ENCODE measurements around the gene ATP11A.

Gene ATP11A

GRCh38 chr13:112762690-112763080 is 72.8 kb downstream of the ATP11A start:
- DNase-seq, result no peak

DNA sequence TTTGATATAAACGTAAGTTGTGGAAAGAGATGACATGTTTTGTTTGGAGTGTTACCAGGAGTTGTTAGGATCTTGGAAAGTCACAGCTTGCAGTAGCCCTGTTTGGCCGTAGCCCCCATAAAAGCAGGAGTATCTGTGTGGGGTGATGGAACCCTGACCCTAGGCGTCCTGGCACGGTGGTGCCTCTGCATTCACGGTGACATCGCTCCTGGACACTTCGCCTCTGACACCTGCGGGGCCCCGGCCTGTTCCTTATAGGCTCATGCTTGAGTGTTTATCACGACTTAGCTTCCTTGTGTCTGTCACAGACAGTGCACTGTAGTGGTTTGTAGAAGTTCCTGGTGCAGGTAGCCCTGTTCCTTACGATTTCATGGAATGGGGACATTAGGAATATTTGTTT is 74.2 kb downstream of the ATP11A start:
- DNase-seq, result no peak

GRCh38 chr13:112764864-112765561 is 75.2 kb downstream of the ATP11A start:
- DNase-seq, result no peak

GRCh38 chr13:112765731-112766130 is 75.9 kb downstream of the ATP11A start:
- no peak for DNase-seq

GRCh38 chr13:112766336-112766735 is 76.5 kb downstream of the ATP11A start:
- DNase-seq, result no peak

DNA sequence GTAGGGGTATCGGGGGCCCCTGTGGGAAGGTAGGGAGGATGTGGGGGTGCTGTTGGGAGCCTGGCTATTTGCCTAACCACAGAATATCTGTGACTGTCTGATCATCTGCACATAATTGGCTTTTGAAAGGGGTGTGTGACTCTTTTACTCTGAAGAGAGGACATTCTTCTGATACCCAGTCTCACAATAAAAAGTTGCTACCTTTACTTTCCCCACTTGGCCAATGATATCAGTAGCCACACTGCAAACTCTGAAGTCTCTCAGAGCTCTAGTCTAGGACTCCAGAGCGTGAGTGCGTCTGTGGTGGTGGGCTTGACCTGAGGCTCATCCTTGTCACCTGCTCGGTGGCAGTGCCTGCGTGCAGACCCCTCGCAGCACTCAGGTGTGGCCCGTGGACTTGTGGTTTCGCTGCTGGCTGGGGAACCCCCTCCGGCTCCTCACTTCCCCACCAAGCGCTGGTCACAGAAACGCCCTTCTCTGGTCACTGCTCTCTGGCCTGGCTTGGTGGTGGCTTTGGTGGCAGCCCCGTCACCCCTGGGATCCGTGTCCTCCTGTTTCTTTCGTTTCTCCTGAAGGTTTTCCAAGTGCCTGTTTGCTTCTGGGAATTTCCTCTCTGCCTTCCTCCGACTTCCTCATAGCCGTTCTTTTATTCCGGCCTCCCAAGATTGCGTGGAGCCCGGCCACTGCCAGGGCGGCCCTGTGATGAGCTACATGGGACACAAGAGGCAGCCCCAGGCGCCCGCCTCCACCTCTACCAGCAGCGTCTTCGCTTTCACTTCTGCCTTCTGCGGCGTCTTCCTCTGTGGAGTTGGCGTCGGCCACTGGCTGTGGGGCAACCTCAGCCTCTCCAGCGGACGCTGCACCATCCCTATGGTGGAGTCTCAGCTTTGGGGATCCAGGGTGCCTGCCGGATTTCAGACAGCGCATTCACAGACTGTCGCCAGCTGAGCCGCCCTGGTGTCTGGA is 78.0 kb downstream of the ATP11A start:
- no peak for DNase-seq

DNA sequence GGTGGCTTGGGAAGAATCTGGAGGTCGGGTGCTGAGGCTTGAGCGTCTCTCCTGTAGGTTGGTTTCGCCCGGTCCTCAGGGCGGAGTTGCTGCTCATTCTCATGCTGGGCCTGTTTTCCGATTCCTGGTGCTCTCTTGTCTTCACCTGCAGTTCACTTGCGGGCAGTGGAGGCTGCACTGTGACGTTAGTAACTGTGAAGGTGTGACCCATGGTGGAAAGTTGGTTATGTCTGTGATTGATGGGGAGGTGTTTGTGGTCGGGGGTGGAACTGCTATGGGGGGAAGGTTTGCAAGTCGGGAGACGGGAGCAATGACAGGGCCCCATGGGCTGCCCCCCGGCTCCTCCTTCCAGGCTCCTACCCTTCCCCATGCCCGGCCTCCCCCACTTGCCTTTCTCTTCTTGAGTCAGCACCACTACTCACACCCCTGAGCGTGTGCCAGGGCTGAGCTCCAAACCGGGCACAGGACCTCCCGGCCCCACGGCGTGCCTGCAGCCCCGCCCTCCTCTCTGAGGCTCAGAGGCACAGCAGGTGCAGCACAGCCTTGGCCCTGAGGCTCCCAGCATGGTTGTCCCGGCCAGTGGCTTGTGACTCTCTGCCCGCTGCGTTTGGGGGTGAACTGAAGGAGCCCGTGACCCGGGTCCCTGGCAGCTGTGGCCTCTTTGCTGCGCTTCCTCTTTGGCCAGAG is 79.1 kb downstream of the ATP11A start:
- DNase-seq, result no peak

DNA sequence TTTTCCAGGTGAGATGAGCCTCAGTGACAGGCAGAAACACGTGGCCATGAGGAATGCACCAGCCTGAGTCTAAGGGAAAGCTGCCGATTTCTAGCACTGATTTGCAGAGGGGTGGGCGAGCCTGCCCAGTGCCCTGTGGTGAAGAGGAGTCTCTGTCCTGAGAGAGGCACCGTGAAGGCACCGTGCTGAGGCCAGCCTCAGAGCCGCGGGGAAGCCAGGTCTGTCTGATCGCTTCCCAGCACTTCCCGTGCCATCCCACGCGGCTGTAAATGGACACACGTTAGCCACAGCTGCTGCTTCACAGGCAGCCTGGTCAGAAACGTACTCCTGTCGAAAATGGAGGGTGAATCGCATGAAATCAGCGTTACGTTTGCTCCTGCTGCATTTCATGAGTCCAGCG is 79.8 kb downstream of the ATP11A start:
- no peak for DNase-seq

- DNase-seq, result no peak
Observed at GRCh38 chr13:112770504-112770903, 80.7 kb downstream of the ATP11A start.

- DNase-seq, result no peak
Observed at GRCh38 chr13:112771139-112771876, 81.5 kb downstream of the ATP11A start.

DNA sequence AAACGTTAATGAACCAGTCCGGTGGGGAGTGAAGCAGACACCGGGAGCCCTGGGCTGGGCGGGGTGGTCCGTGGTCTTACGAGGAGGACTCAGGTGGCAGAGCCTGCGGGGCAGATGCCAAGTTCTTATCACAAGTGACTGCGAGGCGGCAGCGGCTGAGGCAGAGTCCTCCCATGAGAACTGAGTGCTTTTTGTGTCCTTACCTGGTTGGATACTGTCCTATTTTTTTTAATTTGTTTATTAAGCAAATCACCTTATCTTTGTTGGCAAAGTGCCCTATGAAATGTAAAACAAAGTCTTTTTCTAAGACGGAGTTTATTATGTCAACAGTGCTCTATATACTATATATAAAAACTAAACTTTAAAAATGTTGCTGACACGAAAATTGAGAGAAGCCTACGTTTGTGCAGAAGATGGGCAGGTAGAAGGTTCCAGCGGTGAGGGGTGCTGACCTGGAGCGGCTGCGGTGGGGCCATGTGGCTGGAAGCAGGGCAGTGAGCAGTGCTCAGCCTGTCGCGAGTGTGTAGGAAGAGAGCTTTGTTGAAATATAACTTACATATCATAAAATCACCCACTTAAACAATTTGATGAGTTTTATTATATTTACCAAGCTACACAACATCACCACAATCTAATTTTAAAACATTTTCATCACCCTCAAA is 82.2 kb downstream of the ATP11A start:
- no peak for DNase-seq

- DNase-seq, result no peak
Observed at GRCh38 chr13:112772539-112772909, 82.7 kb downstream of the ATP11A start.

DNA sequence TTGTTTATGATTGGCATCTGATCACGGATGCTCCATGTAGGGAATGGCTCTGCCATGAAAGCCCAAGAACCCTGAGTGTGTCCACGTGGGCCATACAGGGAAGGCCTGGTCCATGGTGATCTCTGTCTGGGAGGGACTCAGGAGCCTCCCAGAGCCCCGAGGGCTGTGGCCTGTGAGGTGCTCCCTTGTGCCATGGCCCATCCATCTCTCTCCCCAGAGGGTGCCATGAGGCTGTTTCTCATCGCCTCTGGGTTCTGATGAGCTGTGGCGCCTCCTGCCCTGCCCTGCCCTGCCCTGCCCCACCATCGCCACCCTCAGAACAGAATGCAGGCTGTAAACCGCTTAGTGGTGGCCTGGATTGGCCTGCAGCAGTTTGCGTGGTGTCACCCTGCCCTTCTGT is 83.1 kb downstream of the ATP11A start:
- no peak for DNase-seq

DNA sequence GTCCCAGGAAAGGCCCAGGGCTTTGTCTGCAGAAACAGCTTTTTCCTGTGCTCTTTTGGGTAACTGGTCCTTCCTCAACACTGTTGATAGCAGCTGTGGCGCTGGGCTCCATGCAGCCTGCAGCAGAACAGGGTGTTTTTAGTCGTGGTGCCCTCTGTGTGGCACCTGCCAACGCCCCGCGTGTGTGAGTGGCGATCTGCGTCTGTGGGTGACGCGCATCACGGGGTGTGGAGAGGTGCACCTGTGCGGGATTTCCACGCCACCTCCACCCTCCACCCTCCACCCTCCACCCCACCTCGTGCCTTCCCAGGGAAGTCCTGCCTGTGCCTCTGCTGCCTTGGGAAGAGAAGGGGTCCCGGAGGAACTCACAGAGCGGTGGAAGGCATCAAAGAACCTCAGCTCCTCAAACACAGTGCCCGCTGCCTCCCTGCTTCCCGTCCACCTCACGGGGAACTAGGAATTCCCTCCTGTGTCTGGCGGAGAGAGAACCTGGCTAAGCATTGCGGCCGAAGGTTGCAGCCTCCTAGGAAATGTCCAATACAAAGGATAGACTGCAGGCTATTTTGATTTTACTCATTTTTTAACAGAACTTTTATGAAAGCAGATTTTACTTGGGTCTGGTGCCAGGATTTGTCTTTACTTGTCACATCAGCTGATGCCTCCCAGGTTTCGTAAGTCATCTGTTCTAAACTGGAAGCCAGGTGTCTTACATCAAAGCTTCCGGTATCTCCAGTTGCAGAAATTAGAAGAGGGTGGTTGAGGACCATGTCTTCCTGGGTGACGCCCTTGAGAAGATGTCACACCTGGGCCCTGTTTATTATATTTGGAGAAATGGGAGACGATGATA is 84.0 kb downstream of the ATP11A start:
- no peak for DNase-seq

- DNase-seq, result no peak
Observed at GRCh38 chr13:112774448-112774792, 84.6 kb downstream of the ATP11A start.

- DNase-seq, result no peak
Observed at GRCh38 chr13:112774829-112775565, 85.2 kb downstream of the ATP11A start.

DNA sequence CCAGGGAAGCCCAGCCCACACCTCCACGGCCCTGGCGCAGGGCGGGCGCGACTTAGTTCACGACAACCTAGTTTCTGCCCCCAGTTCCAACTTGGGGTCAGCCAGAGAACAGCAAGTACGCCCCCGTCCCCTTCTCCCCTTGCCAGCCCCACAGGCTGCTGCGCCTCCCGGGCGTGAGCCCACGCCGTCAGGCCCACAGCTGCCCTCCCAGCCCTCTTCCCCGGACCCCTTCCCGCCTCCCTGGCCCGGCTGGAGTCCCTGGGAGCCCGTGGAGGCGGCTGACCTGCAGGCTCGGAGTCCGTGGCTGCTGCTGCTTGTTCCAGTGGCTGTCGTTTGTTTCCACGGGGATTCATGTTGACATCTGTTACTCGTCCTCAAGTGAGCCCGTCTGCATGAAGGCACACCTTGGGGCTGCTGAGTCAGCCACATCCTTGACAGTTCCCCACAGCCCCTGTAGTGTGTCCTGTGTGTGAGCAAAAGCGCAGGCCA is 86.0 kb downstream of the ATP11A start:
- DNase-seq, result no peak

DNA sequence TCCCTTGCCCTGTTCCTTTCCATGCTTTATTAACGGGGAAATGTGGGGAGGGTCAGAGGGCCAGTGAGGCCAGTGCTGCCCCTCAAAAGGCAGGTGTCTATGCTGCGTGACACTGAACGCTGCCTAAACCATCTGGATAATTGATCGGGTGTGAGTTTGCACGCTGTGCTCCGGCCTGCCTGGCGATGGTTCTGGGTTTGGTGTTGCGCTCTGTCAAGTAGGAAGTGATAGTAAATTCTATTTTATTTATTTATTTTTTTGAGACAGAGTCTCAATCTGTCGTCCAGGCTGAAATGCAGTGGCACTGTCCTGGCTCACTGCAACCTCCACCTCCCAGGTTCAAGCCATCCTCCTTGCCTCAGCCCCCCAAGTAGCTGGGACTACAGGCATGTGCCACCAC is 86.5 kb downstream of the ATP11A start:
- DNase-seq, result no peak

DNA sequence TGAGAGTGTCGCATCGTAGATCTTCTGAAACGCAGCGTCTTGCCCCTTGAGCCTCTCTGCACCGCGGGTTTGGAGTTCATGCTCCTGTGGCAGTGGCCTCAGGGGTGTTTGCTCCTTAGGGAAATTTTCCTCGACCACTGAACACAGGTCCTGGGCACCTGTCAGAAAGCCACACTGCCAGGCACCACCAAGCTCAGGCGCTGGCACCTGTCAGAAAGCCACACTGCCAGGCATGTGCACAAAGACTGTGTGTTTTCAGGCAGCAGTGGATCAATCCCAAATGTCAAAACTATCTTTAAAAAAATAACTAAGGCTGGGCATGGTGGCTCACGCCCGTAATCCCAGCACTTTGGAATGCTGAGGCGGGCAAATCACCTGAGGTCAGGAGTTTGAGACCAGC is 87.1 kb downstream of the ATP11A start:
- no peak for DNase-seq

DNA sequence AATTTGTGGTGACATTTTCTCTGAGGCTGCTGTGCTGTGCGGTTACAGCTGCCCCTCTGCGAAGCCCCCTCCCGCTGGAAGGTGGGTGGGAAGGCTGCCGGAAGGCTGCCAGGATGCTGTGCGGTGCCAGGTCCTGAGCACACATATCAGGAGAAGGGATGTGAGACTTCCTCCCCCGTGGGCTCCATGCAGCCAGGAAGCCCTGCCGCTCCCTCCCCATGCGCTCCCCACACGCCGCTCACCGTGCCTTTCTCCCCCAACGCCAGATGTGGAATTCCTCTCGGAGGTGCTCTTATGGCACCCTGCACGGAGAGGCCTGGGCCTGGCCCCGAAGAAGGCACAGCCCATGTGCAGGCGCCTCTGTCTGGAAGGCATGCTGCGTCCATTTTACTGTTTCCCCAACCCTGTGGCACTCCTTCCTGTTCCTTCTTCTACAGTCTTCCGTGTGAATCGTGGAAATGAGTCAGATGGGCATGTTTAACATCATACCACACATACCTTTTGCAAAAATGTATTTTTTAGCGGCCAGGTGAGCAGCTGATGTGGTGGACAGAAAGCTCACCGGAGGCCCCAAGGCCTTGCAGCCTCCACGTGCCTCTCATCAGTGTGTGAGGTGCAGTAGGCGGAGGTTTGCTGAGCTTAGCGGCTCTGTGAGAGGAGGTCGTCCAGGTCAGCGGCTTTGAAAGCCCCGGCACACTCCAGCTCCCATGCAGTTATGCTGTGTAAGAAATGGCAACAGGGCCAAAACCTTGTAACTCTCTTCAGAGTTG is 88.0 kb downstream of the ATP11A start:
- DNase-seq, result no peak

Data from cerebellar nuclear complex (tissue), 1 donor.